Stomach (tissue), 9 donors: ENCODE results near the gene VPS13D. TPM values are rescaled to one million over a fixed set of nuclear protein-coding genes. Genes with fewer than 3 reads are reported as not detected.

ENCODE experiments used
- DNase-seq, 2 donors: peaks; one replicate each; pipeline versions ENCODE4 v3.0.0 to v3.0.0-alpha.2; 2013 to 2019
- H3K27ac ChIP-seq, 5 donors: fragments of 200-600 bp in 4 of 5; sonication (generic) in 4 of 5; one replicate each; pipeline ENCODE4 v1.5.1; 2013 to 2019; ENCODE audit warnings: mild to moderate bottlenecking in 1 of 5, moderate library complexity in 1 of 5
- H3K27me3 ChIP-seq, 3 donors: fragments of 200-600 bp; sonication (generic); one replicate each; pipeline ENCODE4 v1.5.1; 2017 to 2019; ENCODE audit warnings: mixed run types in 1 of 3
- H3K36me3 ChIP-seq, 4 donors: fragments of 200-600 bp; sonication (generic); 1 replicate in 3 of 4; 2 replicates in 1 of 4; pipeline ENCODE4 v1.5.1; 2016 to 2019
- H3K4me1 ChIP-seq, 4 donors: fragments of 200-600 bp; sonication (generic); one replicate each; pipeline ENCODE4 v1.5.1; 2016 to 2019
- H3K4me3 ChIP-seq, 4 donors: fragments of 200-600 bp; sonication (generic) in 3 of 4; one replicate each; pipeline ENCODE4 v1.5.1; 2016 to 2019; ENCODE audit warnings: mild to moderate bottlenecking in 1 of 4
- H3K9me3 ChIP-seq, 4 donors: fragments of 200-600 bp; sonication (generic); one replicate each; pipeline ENCODE4 v1.5.1; 2016 to 2019
- EP300 ChIP-seq: sonication (generic); formaldehyde crosslinking; IDR thresholded peaks from one replicate; pipeline ENCODE4 v1.6.1; 2017; ENCODE audit warnings: antibody characterized with exemption
- POLR2A ChIP-seq, 4 donors: fragments of 450-650 bp; IDR thresholded peaks; one replicate each; pipeline ENCODE4 v1.6.1; 2016; ENCODE audit warnings: antibody characterized with exemption in 4 of 4, control low read depth in 2 of 4, mild to moderate bottlenecking in 1 of 4, moderate library complexity in 1 of 4
- POLR2AphosphoS5 ChIP-seq, 3 donors: sonication (generic); formaldehyde crosslinking; IDR thresholded peaks; one replicate each; pipeline ENCODE4 v1.6.1; 2016; ENCODE audit warnings: antibody characterized with exemption in 3 of 3
- WGBS, 5 donors: extraction: QIAGEN DNeasy Blood & Tissue Kit in 3 of 5; methylation state at CpG; one replicate each; pipeline versions ENCODE4 v1.1.5 to v1.1.7; 2013 to 2018; 5-methylcytosine and 5-hydroxymethylcytosine counted together
- intact Hi-C: fragments of 100-400 bp; cut with DNase I; formaldehyde crosslinking; loops from one replicate; pipeline ENCODE4 v1.15.1; 2023; ENCODE audit warnings: low total_unique reads
- polyA plus RNA-seq, 3 donors: library from polyadenylated mRNA; stranded (reverse); fragments of 200-250 nt; gene quantifications; one replicate each; pipeline ENCODE4 v1.2.3, GENCODE V29; 2013
- total RNA-seq, 5 donors: library from RNA; depleted of rRNA; stranded (reverse); fragments of >200 nt; gene quantifications; one replicate each; pipeline versions ENCODE4 v1.1.0 to v1.2.3, GENCODE V29; 2014 to 2016
- TF ChIP-seq, protein P1 (sequence below), 7 experiments: fragments of 450-650 bp in 4 of 7; fragments of 200-600 bp in 3 of 7; sonication (generic) in 3 of 7; IDR thresholded peaks; one replicate each; pipeline ENCODE4 v1.5.1; 2016 to 2019; ENCODE audit warnings: antibody characterized with exemption in 7 of 7, control low read depth in 2 of 7, mild to moderate bottlenecking in 1 of 7
- donor health status: healthy with polysubstance abuse.
- donor health status: Bipolar disorder and iron deficiency.
- donor health status: healthy.

Gene VPS13D
- total and polyA plus RNA-seq, 8 donors: 6.7 to 106 (median 66.5) TPM

DNA sequence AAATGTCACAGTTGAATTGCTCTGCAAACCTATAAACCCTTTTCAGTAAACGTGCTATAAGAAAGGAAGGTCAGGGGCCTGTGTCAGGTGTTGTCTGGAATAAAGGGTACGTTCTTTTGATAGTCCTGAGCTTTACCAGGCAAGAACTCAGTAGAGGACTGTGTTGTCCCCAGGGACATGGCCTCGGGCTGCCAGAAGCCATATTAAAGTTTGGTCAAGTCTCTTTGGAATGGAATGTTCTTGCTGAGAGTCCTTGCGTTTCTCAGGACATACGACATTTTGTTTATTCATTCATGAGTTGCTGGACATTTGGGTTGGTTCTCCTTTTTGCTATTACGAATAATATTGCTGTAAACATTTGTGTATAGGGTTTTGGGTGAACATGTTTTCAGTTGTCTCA lies 16.8 kb downstream of the VPS13D start:
- no peak for DNase-seq
- no peak overlapping the region for H3K4me3 ChIP-seq
- peaks cover 45 to 99% (median 93%) of the 10 kb centered on the region in 4 donors for H3K36me3 ChIP-seq
- WGBS, 5 donors: 71 to 84% (median 81%) methylated on average over 6 of the region's 6 CpGs
- H3K27ac ChIP-seq: peak overlapping the region in 1 of 5 donors; percentile 42
- intact Hi-C loops: no loop called here
- TF ChIP-seq, protein P1, sequence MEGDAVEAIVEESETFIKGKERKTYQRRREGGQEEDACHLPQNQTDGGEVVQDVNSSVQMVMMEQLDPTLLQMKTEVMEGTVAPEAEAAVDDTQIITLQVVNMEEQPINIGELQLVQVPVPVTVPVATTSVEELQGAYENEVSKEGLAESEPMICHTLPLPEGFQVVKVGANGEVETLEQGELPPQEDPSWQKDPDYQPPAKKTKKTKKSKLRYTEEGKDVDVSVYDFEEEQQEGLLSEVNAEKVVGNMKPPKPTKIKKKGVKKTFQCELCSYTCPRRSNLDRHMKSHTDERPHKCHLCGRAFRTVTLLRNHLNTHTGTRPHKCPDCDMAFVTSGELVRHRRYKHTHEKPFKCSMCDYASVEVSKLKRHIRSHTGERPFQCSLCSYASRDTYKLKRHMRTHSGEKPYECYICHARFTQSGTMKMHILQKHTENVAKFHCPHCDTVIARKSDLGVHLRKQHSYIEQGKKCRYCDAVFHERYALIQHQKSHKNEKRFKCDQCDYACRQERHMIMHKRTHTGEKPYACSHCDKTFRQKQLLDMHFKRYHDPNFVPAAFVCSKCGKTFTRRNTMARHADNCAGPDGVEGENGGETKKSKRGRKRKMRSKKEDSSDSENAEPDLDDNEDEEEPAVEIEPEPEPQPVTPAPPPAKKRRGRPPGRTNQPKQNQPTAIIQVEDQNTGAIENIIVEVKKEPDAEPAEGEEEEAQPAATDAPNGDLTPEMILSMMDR (IDR thresholded peaks at IDR 0.05): no peak
- TF ChIP-seq POLR2AphosphoS5 (IDR thresholded peaks at IDR 0.05) (no peak), EP300 (no peak), POLR2A (IDR thresholded peaks at IDR 0.05) (no peak)
- H3K9me3 ChIP-seq: no peaks in the 10 kb centered on the region
- peaks cover 0 to 7% (median 0%) of the 10 kb centered on the region in 4 donors for H3K4me1 ChIP-seq
- no peaks in the 10 kb centered on the region for H3K27me3 ChIP-seq

DNA sequence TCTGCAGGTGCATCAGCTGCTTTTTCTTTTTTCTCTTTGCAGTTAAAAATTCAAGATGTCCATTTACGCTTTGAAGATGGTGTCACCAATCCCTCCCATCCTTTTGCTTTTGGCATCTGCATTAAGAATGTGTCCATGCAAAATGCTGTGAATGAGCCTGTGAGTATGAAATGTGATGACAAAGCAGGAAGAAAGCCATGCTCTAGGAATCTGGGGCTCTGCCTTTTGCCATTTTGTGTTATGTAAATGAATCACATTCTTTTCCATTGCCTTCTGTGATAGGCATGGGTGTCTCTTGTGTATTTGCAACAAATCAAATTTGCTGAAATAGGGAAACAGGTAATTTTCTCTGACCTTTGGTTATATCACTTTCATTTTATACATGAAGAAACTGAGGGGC lies 19.4 kb downstream of the VPS13D start:
- WGBS, 5 donors: 90 to 100% (median 100%) methylated on average over 1 of the region's 1 CpG
- Histone ChIP-seq H3K9me3 (no peaks in the 10 kb centered on the region), H3K36me3 (peaks cover 52 to 100% (median 95%) of the 10 kb centered on the region in 4 donors), H3K4me3 (no peak overlapping the region), H3K4me1 (peaks cover 0 to 7% (median 0%) of the 10 kb centered on the region in 4 donors), H3K27ac (no peak overlapping the region), H3K27me3 (no peaks in the 10 kb centered on the region)
- TF ChIP-seq POLR2AphosphoS5 (IDR thresholded peaks at IDR 0.05): no peak
- intact Hi-C loops: no loop called here
- DNase-seq: no peak

DNA sequence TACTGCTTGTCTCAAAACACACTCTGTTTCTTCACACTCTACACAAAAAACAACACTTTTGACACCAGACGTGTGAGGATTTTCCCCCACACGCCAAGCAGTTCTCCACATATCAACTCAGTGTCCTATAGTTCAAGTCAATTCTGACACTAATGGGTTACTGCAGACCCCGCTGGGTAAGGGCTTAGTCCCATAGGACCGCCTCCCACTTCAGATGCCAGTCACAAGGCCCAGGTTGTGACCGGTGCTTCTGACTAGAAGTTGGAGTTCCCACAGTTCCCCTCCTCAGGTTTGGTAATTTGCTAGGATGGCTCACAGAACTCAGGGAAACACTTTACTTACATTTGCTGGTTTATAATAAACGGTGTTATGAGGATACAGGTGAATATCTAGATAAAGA lies 19.9 kb downstream of the VPS13D start:
- H3K9me3 ChIP-seq: no peaks in the 10 kb centered on the region
- TF ChIP-seq EP300 (no peak), POLR2AphosphoS5 (IDR thresholded peaks at IDR 0.05) (no peak), POLR2A (IDR thresholded peaks at IDR 0.05) (no peak)
- TF ChIP-seq, protein P1 (IDR thresholded peaks at IDR 0.05): no peak
- H3K36me3 ChIP-seq: peaks cover 47 to 100% (median 95%) of the 10 kb centered on the region in 4 donors
- peaks cover 0 to 2% (median 0%) of the 10 kb centered on the region in 4 donors for H3K4me1 ChIP-seq
- no peaks in the 10 kb centered on the region for H3K27me3 ChIP-seq
- DNase-seq: no peak
- 79 to 85% (median 82%) methylated on average over 6 of the region's 6 CpGs for WGBS, 5 donors
- intact Hi-C loops: no loop called here
- no peak overlapping the region for H3K27ac ChIP-seq
- H3K4me3 ChIP-seq: no peak overlapping the region

DNA sequence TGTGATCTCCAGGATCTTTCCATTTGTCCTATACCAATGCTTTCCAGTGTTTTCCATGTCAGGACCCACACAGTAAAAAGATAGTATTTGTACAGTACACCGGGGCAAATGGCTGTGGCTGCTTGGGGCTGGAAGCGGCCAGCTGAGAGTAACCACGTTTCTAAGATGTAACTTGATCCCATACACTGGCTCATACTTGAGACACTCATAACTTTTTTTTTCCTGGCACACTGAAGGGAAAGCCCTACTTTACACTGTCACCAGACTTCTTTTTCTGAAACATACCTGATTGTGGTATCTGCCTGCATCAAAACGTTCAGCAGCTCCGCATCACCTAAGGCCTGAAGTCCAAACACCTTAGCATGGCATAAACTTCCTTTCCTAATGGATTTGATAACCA lies 21.6 kb downstream of the VPS13D start:
- TF ChIP-seq EP300 (no peak), POLR2AphosphoS5 (IDR thresholded peaks at IDR 0.05) (no peak), POLR2A (IDR thresholded peaks at IDR 0.05) (no peak)
- TF ChIP-seq, protein P1 (IDR thresholded peaks at IDR 0.05): no peak
- no peaks in the 10 kb centered on the region for H3K9me3 ChIP-seq
- H3K36me3 ChIP-seq: peaks cover 40 to 100% (median 95%) of the 10 kb centered on the region in 4 donors
- H3K4me1 ChIP-seq: no peaks in the 10 kb centered on the region
- no peak for DNase-seq
- no peak overlapping the region for H3K27ac ChIP-seq
- 66 to 73% (median 69%) methylated on average over 5 of the region's 5 CpGs for WGBS, 5 donors
- H3K4me3 ChIP-seq: no peak overlapping the region
- intact Hi-C loops: no loop called here
- H3K27me3 ChIP-seq: no peaks in the 10 kb centered on the region

DNA sequence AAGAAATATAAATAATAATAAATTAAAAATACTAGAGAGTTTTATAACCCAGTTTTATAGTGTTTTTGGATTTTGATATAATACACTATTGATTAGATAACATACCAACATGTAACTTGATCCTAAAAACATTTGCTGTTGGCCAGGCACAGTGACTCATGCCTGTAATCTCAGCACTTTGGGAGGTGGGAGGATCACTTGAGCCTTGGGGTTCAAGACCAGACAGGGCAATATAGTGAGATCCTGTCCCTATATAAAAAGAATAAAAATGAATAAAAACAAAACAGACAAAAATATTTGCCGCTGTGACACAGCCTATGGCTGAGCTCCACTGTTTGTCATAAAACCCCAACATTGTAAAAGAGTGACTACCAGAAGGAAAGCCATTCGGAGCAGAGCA lies 26.1 kb downstream of the VPS13D start:
- no peak overlapping the region for H3K27ac ChIP-seq
- no peaks in the 10 kb centered on the region for H3K9me3 ChIP-seq
- no peak for DNase-seq
- H3K4me1 ChIP-seq: no peaks in the 10 kb centered on the region
- H3K4me3 ChIP-seq: no peak overlapping the region
- peaks cover 48 to 100% (median 99%) of the 10 kb centered on the region in 4 donors for H3K36me3 ChIP-seq
- no peaks in the 10 kb centered on the region for H3K27me3 ChIP-seq
- 95 to 100% (median 99%) methylated on average over 2 of the region's 2 CpGs for WGBS, 5 donors
- TF ChIP-seq POLR2A (IDR thresholded peaks at IDR 0.05) (no peak), EP300 (no peak), POLR2AphosphoS5 (IDR thresholded peaks at IDR 0.05) (no peak)
- TF ChIP-seq, protein P1 (IDR thresholded peaks at IDR 0.05): no peak
- intact Hi-C loops: no loop called here
